ENCODE data around the gene CAND1. TPM values are rescaled to one million over a fixed set of nuclear protein-coding genes. Genes with fewer than 3 reads are reported as not detected.

CAND1 gene
- polyA plus RNA-seq, 1 experiment, result 64.6 TPM

DNA sequence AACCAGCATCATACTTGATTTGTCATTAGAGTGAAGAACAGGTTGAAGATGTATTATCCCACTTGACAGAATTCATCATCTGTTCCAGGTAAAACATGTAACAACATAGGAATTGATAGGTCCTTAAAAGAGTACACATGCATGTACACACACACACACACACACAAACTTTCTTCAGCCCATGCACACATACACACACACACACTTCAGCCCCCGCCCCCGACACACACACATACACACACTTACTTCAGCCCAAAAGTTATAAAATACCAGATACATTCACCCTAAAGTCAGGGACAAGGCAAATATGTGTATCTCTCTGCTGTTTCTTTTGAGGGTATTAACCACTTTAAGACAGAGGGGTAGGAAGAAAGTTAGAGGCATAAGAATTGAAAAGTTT, 15.4 kb downstream of the CAND1 start:
- H3K36me3 ChIP-seq (ENCODE audit: control insufficient read depth, insufficient read depth, low read length), result peaks cover 3% of the 10 kb centered on the region
- no peaks in the 10 kb centered on the region for H3K27me3 ChIP-seq (ENCODE audit: control insufficient read depth, insufficient read depth, low read length)
- CTCF ChIA-PET, result no interaction called here
- TF ChIP-seq, protein P1, sequence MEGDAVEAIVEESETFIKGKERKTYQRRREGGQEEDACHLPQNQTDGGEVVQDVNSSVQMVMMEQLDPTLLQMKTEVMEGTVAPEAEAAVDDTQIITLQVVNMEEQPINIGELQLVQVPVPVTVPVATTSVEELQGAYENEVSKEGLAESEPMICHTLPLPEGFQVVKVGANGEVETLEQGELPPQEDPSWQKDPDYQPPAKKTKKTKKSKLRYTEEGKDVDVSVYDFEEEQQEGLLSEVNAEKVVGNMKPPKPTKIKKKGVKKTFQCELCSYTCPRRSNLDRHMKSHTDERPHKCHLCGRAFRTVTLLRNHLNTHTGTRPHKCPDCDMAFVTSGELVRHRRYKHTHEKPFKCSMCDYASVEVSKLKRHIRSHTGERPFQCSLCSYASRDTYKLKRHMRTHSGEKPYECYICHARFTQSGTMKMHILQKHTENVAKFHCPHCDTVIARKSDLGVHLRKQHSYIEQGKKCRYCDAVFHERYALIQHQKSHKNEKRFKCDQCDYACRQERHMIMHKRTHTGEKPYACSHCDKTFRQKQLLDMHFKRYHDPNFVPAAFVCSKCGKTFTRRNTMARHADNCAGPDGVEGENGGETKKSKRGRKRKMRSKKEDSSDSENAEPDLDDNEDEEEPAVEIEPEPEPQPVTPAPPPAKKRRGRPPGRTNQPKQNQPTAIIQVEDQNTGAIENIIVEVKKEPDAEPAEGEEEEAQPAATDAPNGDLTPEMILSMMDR (IDR thresholded peaks at IDR 0.05; ENCODE audit: insufficient read depth, low read depth, low read length), result no peak
- POLR2A ChIA-PET, result no interaction called here
- no peak overlapping the region for H3K4me3 ChIP-seq (ENCODE audit: low read depth, low read length)
- DNase-seq (ENCODE audit: low read depth), result no peak

DNA sequence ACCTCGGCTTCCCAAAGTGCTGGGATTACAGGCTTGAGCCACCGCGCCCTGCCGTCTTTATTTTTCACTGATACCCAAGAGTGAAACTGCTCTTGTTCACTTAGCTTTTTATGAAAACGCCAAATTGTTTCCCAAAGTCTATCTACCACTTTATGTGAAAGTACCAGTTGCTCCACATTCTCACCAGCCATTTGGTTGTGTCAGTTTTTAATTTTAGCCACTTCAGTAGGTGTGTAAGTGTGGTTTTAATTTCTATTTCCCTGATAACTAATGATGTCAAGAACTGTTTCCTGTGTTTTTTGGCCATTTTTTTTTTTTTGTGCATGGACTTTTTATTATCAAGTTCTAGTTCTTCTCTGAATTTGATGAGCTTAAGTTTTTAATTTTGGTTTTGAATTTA, 17.1 kb downstream of the CAND1 start:
- no peak for DNase-seq (ENCODE audit: low read depth)
- H3K36me3 ChIP-seq (ENCODE audit: control insufficient read depth, insufficient read depth, low read length), result peaks cover 3% of the 10 kb centered on the region
- ChIA-PET POLR2A (interaction anchor here (0.6 kb wide), 1 partner anchor 789 kb away, joined by 3 read pairs; no protein-coding TSS in a partner anchor), CTCF (interaction anchor here (0.9 kb wide), 1 partner anchor 66 kb away, joined by 3 read pairs; no protein-coding TSS in a partner anchor)
- TF ChIP-seq, protein P1 (IDR thresholded peaks at IDR 0.05; ENCODE audit: insufficient read depth, low read depth, low read length), result no peak
- H3K27me3 ChIP-seq (ENCODE audit: control insufficient read depth, insufficient read depth, low read length), result no peaks in the 10 kb centered on the region
- H3K4me3 ChIP-seq (ENCODE audit: low read depth, low read length), result no peak overlapping the region

DNA sequence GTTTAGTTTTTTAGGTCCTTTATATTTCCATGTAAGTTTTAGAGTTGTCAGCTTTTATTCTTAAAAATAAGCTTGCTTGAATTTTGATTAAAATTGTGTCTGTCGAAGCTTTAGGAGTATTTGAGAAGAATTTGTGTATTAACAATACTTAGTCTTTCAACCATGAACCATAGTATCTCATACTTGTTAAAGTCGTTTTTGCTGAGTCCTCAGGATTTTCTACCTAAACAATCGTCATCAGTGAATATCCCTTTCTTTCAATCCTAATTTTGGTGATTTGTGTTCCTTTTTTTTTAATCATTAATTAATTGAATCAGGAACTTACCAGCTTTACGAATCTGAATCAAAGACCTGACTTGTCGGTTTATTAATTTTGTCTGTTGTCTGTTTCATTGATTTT, 18.2 kb downstream of the CAND1 start:
- ChIA-PET POLR2A (no interaction called here), CTCF (interaction anchor here (0.5 kb wide), 1 partner anchor 1463 kb away, joined by 3 read pairs; the partner anchor contains the start of gene HMGA2)
- H3K4me3 ChIP-seq (ENCODE audit: low read depth, low read length), result no peak overlapping the region
- TF ChIP-seq, protein P1 (IDR thresholded peaks at IDR 0.05; ENCODE audit: insufficient read depth, low read depth, low read length), result no peak
- no peak for DNase-seq (ENCODE audit: low read depth)
- peaks cover 3% of the 10 kb centered on the region for H3K36me3 ChIP-seq (ENCODE audit: control insufficient read depth, insufficient read depth, low read length)
- no peaks in the 10 kb centered on the region for H3K27me3 ChIP-seq (ENCODE audit: control insufficient read depth, insufficient read depth, low read length)

DNA sequence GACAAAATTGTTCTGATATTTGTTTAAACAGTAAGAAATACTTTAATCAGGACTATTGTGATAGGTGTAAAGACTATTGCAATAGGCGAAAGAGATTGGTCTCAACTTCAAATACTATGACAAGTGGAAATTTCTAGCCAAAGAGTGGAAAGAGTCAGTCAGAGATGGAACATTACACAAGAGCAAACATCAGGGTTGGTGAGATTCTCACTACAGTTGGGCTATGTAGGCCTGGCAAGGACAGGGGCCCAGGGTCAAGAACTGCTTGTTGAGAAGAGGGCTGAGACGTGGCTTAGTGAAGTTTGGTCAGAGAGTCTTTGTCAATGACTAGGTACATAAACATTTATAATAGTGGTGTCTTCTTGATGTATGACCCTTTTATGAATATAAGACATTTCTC, 19.4 kb downstream of the CAND1 start:
- CTCF ChIA-PET, result no interaction called here
- TF ChIP-seq, protein P1 (IDR thresholded peaks at IDR 0.05; ENCODE audit: insufficient read depth, low read depth, low read length), result no peak
- no peaks in the 10 kb centered on the region for H3K27me3 ChIP-seq (ENCODE audit: control insufficient read depth, insufficient read depth, low read length)
- DNase-seq (ENCODE audit: low read depth), result no peak
- H3K4me3 ChIP-seq (ENCODE audit: low read depth, low read length), result no peak overlapping the region
- H3K36me3 ChIP-seq (ENCODE audit: control insufficient read depth, insufficient read depth, low read length), result peaks cover 3% of the 10 kb centered on the region
- POLR2A ChIA-PET, result no interaction called here

DNA sequence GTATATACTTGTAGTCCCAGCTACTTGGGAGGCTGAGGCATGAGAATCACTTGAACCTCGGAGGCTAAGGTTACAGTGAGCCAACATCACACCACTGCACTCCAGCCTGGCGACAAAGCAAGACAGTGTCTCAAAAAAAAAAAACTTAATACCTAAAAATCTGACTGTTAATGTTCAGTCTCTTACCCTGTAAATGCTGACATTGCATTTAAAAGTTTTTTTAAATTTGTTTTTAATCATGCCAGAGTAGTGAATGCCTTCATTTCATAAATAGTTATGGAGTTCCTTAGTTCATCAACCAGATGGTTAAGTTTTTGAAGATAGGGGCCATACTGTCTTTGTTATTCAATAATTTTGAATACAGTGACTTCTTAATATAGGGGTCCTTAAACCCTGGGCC, 21.2 kb downstream of the CAND1 start:
- DNase-seq (ENCODE audit: low read depth), result no peak
- ChIA-PET POLR2A (no interaction called here), CTCF (interaction anchor here (1.0 to 1.6 kb wide), 2 partner anchors 9 to 62 kb away, joined by 3 to 6 read pairs; no protein-coding TSS in a partner anchor)
- Histone ChIP-seq H3K36me3 (ENCODE audit: control insufficient read depth, insufficient read depth, low read length) (no peaks in the 10 kb centered on the region; the same call in none of the 2 replicates), H3K27me3 (ENCODE audit: control insufficient read depth, insufficient read depth, low read length) (no peaks in the 10 kb centered on the region), H3K4me3 (ENCODE audit: low read depth, low read length) (no peak overlapping the region)
- TF ChIP-seq, protein P1 (IDR thresholded peaks at IDR 0.05; ENCODE audit: insufficient read depth, low read depth, low read length), result no peak
